GM18507 (cell line): ENCODE results near the gene SUPT4H1.
A peak's percentile ranks its signal among the peaks of the same experiment; 100 is the strongest.
"Not testable (repeated sequence)": the region's sequence is repeated elsewhere in the genome, so short reads cannot be mapped to it uniquely, and the experiment has no call there.

Experiments used
- DNase-seq: peaks from one replicate; pipeline ENCODE4 v3.0.0; 2011; ENCODE audit warnings: low read depth; ENCODE audit not compliant: insufficient read length; ENCODE audit errors: extremely low spot score
- FAIRE-seq: peaks from 2 replicates; lab custom pipeline; 2011; peaks lifted over from hg19 to GRCh38; lab: Jason Lieb, UNC

The SUPT4H1 gene

GRCh38 chr17:58351831-58352595, at the start of gene SUPT4H1:
Gene SUPT4H1 (minus strand): TSS chr17:58352201. CDS start chr17:58352135, 66 bp downstream.
- FAIRE-seq (peak; percentile 86), DNase-seq (peak; percentile 88)

- no peak for DNase-seq
- peak; percentile 5 for FAIRE-seq
Measured at GRCh38 chr17:58401287-58401686, 49.3 kb upstream of the SUPT4H1 start.

- DNase-seq (no peak), FAIRE-seq (no peak)
Measured at GRCh38 chr17:58400826-58401225, 48.8 kb upstream of the SUPT4H1 start.

GRCh38 chr17:58399974-58400373, 48.0 kb upstream of the SUPT4H1 start:
- FAIRE-seq (no peak), DNase-seq (no peak)

GRCh38 chr17:58398574-58399266, 46.7 kb upstream of the SUPT4H1 start:
- FAIRE-seq (no peak), DNase-seq (no peak)

GRCh38 chr17:58397421-58397820, 45.4 kb upstream of the SUPT4H1 start:
- FAIRE-seq, DNase-seq: not testable (repeated sequence)

- DNase-seq (no peak), FAIRE-seq (no peak)
Measured at GRCh38 chr17:58396173-58396572, 44.2 kb upstream of the SUPT4H1 start.

GRCh38 chr17:58394534-58395223, 42.7 kb upstream of the SUPT4H1 start:
- DNase-seq (no peak), FAIRE-seq (no peak)

GRCh38 chr17:58391302-58391984, 39.4 kb upstream of the SUPT4H1 start:
- FAIRE-seq (no peak), DNase-seq (no peak)

- FAIRE-seq (no peak), DNase-seq (no peak)
Measured at GRCh38 chr17:58390884-58391283, 38.9 kb upstream of the SUPT4H1 start.

- DNase-seq = no peak
Measured at GRCh38 chr17:58388302-58389190, 36.5 kb upstream of the SUPT4H1 start.

GRCh38 chr17:58387834-58388233, 35.8 kb upstream of the SUPT4H1 start:
- DNase-seq (no peak), FAIRE-seq (no peak)

More at GRCh38 chr17:58388302-58389190, 36.5 kb upstream of the SUPT4H1 start:
- no peak for FAIRE-seq

- FAIRE-seq (no peak), DNase-seq (no peak)
Measured at GRCh38 chr17:58386708-58387107, 34.7 kb upstream of the SUPT4H1 start.

- no peak for FAIRE-seq
- no peak for DNase-seq
Measured at GRCh38 chr17:58385359-58385899, 33.4 kb upstream of the SUPT4H1 start.

- DNase-seq (no peak), FAIRE-seq (no peak)
Measured at GRCh38 chr17:58384897-58385296, 32.9 kb upstream of the SUPT4H1 start.

GRCh38 chr17:58383892-58384462, 32.0 kb upstream of the SUPT4H1 start:
- FAIRE-seq (no peak), DNase-seq (no peak)

GRCh38 chr17:58382872-58383242, 30.9 kb upstream of the SUPT4H1 start:
- no peak for DNase-seq
- no peak for FAIRE-seq

GRCh38 chr17:58382108-58382871, 30.3 kb upstream of the SUPT4H1 start:
- FAIRE-seq (peak; percentile 80), DNase-seq (no peak)
